CD14-positive monocyte (primary cell): ENCODE measurements around the gene ZNF670. TPM values are rescaled to one million over a fixed set of nuclear protein-coding genes. Genes with fewer than 3 reads are reported as not detected.
"Not testable (repeated sequence)": the region's sequence is repeated elsewhere in the genome, so short reads cannot be mapped to it uniquely, and the experiment has no call there.

ENCODE experiments used
- DNase-seq, 3 donors: peaks; one replicate each; pipeline ENCODE4 v3.0.0-alpha.2; 2011 to 2022
- H2AFZ ChIP-seq: 2 replicates; pipeline ENCODE4 v1.6.0; 2012; ENCODE audit warnings: mild to moderate bottlenecking, low read depth, low read length, inconsistent platforms; ENCODE audit not compliant: insufficient read depth, poor library complexity, severe bottlenecking
- H3K27ac ChIP-seq, 2 donors: 1 replicate in 1 of 2; 2 replicates in 1 of 2; pipeline ENCODE4 v1.5.1; 2012 to 2013; ENCODE audit warnings: low read length in 2 of 2, control low read depth in 1 of 2, inconsistent platforms in 1 of 2, low read depth in 1 of 2, mild to moderate bottlenecking in 1 of 2
- H3K27me3 ChIP-seq, 2 donors: one replicate each; pipeline versions ENCODE4 v1.6.0 to v1.6.1; 2011 to 2013; ENCODE audit warnings: low read length in 2 of 2; ENCODE audit not compliant: control insufficient read depth in 2 of 2, insufficient read depth in 2 of 2
- H3K36me3 ChIP-seq, 2 donors: replicated peaks in 1 of 2; 1 replicate in 1 of 2; 2 replicates in 1 of 2; pipeline versions ENCODE4 v1.5.1 to v1.6.1; 2012 to 2013; ENCODE audit warnings: low read length in 2 of 2, control low read depth in 1 of 2, inconsistent platforms in 1 of 2, mild to moderate bottlenecking in 1 of 2; ENCODE audit not compliant: insufficient read depth in 2 of 2, control insufficient read depth in 1 of 2
- H3K4me1 ChIP-seq, 2 donors: 1 replicate in 1 of 2; 2 replicates in 1 of 2; pipeline versions ENCODE4 v1.5.1 to v1.6.1; 2012 to 2013; ENCODE audit warnings: low read length in 2 of 2, control low read depth in 1 of 2, inconsistent platforms in 1 of 2, mild to moderate bottlenecking in 1 of 2, moderate library complexity in 1 of 2; ENCODE audit not compliant: insufficient read depth in 2 of 2, control insufficient read depth in 1 of 2
- H3K4me2 ChIP-seq: replicated peaks from 2 replicates; pipeline ENCODE3; 2012; ENCODE audit warnings: low read length, moderate library complexity, mild to moderate bottlenecking; ENCODE audit not compliant: poor library complexity, severe bottlenecking; ENCODE audit errors: extremely low read depth
- H3K4me3 ChIP-seq, 3 experiments: fragments of 200-600 bp in 1 of 3; sonication (generic) in 1 of 3; replicated peaks in 1 of 3; 1 replicate in 2 of 3; 2 replicates in 1 of 3; pipeline ENCODE4 v1.5.1; 2011 to 2013; ENCODE audit warnings: low read length in 3 of 3, mild to moderate bottlenecking in 3 of 3, control low read depth in 2 of 3, low read depth in 2 of 3, inconsistent platforms in 1 of 3, moderate library complexity in 1 of 3
- H3K79me2 ChIP-seq: 2 replicates; pipeline ENCODE4 v1.6.0; 2012; ENCODE audit warnings: mild to moderate bottlenecking, control low read depth, inconsistent platforms, low read length, moderate library complexity; ENCODE audit not compliant: insufficient read depth
- H3K9ac ChIP-seq: 2 replicates; pipeline ENCODE4 v1.6.0; 2017; ENCODE audit warnings: low read length, mild to moderate bottlenecking; ENCODE audit not compliant: insufficient read depth, poor library complexity, severe bottlenecking
- H3K9me3 ChIP-seq, 2 donors: replicated peaks in 1 of 2; 1 replicate in 1 of 2; 2 replicates in 1 of 2; pipeline versions ENCODE4 v1.5.1 to v1.6.1; 2012 to 2013; ENCODE audit warnings: low read length in 2 of 2, control low read depth in 1 of 2; ENCODE audit not compliant: control insufficient read depth in 1 of 2, insufficient read depth in 1 of 2
- H4K20me1 ChIP-seq: 2 replicates; pipeline ENCODE4 v1.6.0; 2012; ENCODE audit warnings: mild to moderate bottlenecking, low read length, control low read depth, moderate library complexity; ENCODE audit not compliant: insufficient read depth
- H3K27ac Mint-ChIP-seq, 7 donors: one replicate each; pipeline ENCODE4 v1.8.0; 2020; ENCODE audit warnings: mild to moderate bottlenecking in 7 of 7, mixed read lengths in 7 of 7, moderate library complexity in 6 of 7, inconsistent platforms in 2 of 7
- H3K27me3 Mint-ChIP-seq, 3 donors: one replicate each; pipeline ENCODE4 v1.8.0; 2021 to 2022; ENCODE audit warnings: low read depth in 3 of 3, mild to moderate bottlenecking in 3 of 3, mixed read lengths in 3 of 3, moderate library complexity in 3 of 3, inconsistent platforms in 1 of 3
- H3K36me3 Mint-ChIP-seq, 2 donors: one replicate each; pipeline ENCODE4 v1.8.0; 2020; ENCODE audit warnings: mixed read lengths in 2 of 2, inconsistent platforms in 1 of 2, mild to moderate bottlenecking in 1 of 2
- H3K4me1 Mint-ChIP-seq: one replicate; pipeline ENCODE4 v1.8.0; 2020; ENCODE audit warnings: mild to moderate bottlenecking, mixed read lengths
- H3K4me3 Mint-ChIP-seq, 2 donors: one replicate each; pipeline ENCODE4 v1.8.0; 2020; ENCODE audit warnings: mild to moderate bottlenecking in 2 of 2, mixed read lengths in 2 of 2, moderate library complexity in 1 of 2
- H3K9me3 Mint-ChIP-seq, 7 donors: one replicate each; pipeline ENCODE4 v1.8.0; 2020 to 2022; ENCODE audit warnings: mixed read lengths in 7 of 7, mild to moderate bottlenecking in 6 of 7, moderate library complexity in 6 of 7, inconsistent platforms in 2 of 7
- WGBS: methylation state at CpG from one replicate; pipeline ENCODE4 v1.1.5; 2013; ENCODE audit warnings: missing lambda C conversion rate; ENCODE audit not compliant: insufficient coverage; 5-methylcytosine and 5-hydroxymethylcytosine counted together
- intact Hi-C, 2 donors: fragments of 100-400 bp; cut with micrococcal nuclease; formaldehyde crosslinking; loops; one replicate each; pipeline versions ENCODE4 v1.15.0 to v1.15.1; 2023
- polyA minus RNA-seq: library from RNA; depleted of rRNA, polyadenylated mRNA; stranded (reverse); fragments of >200 nt; gene quantifications from 2 replicates; pipeline ENCODE4 v1.2.3, GENCODE V29; 2012
- polyA plus RNA-seq, 3 donors: library from polyadenylated mRNA; depleted of rRNA in 1 of 3; unstranded in 2 of 3; stranded (reverse) in 1 of 3; fragments of 300-500 nt in 2 of 3; fragments of >200 nt in 1 of 3; fragmentation: Illumina TruSeq in 2 of 3; gene quantifications; 1 replicate in 2 of 3; 2 replicates in 1 of 3; pipeline ENCODE4 v1.2.3, GENCODE V29; 2012 to 2021
- total RNA-seq, 12 experiments: library from RNA in 1 of 12; stranded (reverse) in 1 of 12; fragments of 120-200 nt in 1 of 12; gene quantifications; one replicate each; pipeline ENCODE4 v1.2.4 and lab custom pipeline; 2013 to 2026; ENCODE audit warnings: mixed read lengths in 6 of 12, inconsistent platforms in 1 of 12
- TF ChIP-seq, protein P1 (sequence below): fragments of 200-600 bp; IDR thresholded peaks from one replicate; pipeline ENCODE4 v1.8.0; 2022; ENCODE audit warnings: antibody characterized with exemption, mild to moderate bottlenecking

ZNF670 gene
- total RNA-seq (2013), result 1.4 TPM
- 1 to 10 TPM in 1 of 3 donors, under 1 TPM in 2; 0.43 to 1.3 (median 0.44) TPM for polyA plus RNA-seq
- polyA minus RNA-seq, result 0.24 and 0.28 TPM in 2 replicates
- 2.0 to 5.8 (median 3.7) reads per million in 11 experiments for total RNA-seq (lab: John Stamatoyannopoulos, UW)

DNA sequence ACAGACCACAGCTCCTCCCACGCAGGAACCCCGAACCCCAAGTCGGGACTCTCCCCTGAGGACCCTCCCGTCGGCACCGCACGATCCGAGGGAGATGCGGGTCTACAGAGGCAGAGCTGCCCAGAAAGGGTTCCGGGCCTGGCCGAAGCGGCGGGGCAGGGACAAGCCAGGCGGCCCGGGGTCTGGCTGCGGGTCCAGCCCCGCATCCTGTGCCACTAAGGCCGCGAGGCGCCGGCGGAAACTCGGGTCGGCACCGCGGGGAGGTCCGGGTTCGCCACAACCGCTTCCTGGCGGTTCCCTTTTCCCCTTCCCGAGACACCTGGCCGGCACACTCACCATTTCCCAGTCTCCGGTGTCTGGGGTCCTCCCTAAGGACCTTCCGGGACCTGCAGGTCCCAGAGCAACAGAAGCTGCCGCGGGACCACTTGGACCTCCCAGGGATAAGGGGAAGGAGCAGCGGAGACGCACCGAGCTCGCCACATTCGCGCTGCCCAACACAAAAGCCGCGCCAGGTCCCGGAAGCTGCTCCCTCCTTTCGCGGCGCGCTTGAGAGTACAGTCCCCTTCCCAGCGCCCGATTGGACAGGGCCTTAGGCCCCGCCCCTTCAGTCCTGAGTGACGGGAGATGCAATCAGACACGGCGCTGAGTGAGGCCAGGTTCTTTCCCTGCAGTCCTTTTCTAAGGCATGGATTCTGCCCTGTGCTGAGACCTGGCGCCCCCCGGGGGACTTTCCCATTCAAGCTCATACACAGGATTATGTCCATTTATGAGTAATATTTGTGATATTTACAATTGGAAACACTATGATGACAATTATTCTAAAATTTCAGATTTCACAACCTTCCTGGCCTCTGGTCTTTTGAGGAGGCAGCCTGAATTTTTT lies at the start of gene ZNF670:
Gene ZNF670 (minus strand): TSS at position 554 of the 883 bp plus-strand sequence. CDS start 215 bp downstream, at position 339.
- Histone ChIP-seq H4K20me1 (no peaks in the 10 kb centered on the region), H3K36me3 (peaks cover 0 to 4% of the 10 kb centered on the region in 2 donors), H3K9me3 (peaks cover 19 to 21% of the 10 kb centered on the region in 2 donors), H3K4me1 (peaks cover 16 to 18% of the 10 kb centered on the region in 2 donors), H3K4me2 (peak within 1 kb of the TSS; percentile 91), H2AFZ (peak within 1 kb of the TSS; percentile 95), H3K27ac (peak within 1 kb of the TSS; percentile 50 to 74), H3K4me3 (peak within 1 kb of the TSS; percentile 54 to 84 (median 80)), H3K79me2 (peaks cover 38% of the 10 kb centered on the region), H3K9ac (peak within 1 kb of the TSS; percentile 78), H3K27me3 (no peaks in the 10 kb centered on the region)
- H3K36me3 Mint-ChIP-seq, result peaks cover 13 to 17% of the 10 kb centered on the region in 2 donors
- H3K4me3 Mint-ChIP-seq, result peak within 1 kb of the TSS; percentile 94 to 97
- peaks cover 28% of the 10 kb centered on the region for H3K4me1 Mint-ChIP-seq
- H3K9me3 Mint-ChIP-seq, result peaks cover 17 to 37% (median 28%) of the 10 kb centered on the region in 7 donors
- H3K27me3 Mint-ChIP-seq, result peaks cover 7 to 10% (median 8%) of the 10 kb centered on the region in 3 donors
- TF ChIP-seq, protein P1, sequence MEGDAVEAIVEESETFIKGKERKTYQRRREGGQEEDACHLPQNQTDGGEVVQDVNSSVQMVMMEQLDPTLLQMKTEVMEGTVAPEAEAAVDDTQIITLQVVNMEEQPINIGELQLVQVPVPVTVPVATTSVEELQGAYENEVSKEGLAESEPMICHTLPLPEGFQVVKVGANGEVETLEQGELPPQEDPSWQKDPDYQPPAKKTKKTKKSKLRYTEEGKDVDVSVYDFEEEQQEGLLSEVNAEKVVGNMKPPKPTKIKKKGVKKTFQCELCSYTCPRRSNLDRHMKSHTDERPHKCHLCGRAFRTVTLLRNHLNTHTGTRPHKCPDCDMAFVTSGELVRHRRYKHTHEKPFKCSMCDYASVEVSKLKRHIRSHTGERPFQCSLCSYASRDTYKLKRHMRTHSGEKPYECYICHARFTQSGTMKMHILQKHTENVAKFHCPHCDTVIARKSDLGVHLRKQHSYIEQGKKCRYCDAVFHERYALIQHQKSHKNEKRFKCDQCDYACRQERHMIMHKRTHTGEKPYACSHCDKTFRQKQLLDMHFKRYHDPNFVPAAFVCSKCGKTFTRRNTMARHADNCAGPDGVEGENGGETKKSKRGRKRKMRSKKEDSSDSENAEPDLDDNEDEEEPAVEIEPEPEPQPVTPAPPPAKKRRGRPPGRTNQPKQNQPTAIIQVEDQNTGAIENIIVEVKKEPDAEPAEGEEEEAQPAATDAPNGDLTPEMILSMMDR, result no peak
- under 1% methylated on average over 53 of the region's 57 CpGs for WGBS
- peak within 1 kb of the TSS; percentile 76 to 88 (median 84) for H3K27ac Mint-ChIP-seq
- intact Hi-C loops, result loop anchor here (10.0 kb wide), 2 partner anchors 144 to 174 kb away; partner anchors contain the start of gene AHCTF1 (in 2 of the 2)
- peak; percentile 87 to 93 (median 91) for DNase-seq

DNA sequence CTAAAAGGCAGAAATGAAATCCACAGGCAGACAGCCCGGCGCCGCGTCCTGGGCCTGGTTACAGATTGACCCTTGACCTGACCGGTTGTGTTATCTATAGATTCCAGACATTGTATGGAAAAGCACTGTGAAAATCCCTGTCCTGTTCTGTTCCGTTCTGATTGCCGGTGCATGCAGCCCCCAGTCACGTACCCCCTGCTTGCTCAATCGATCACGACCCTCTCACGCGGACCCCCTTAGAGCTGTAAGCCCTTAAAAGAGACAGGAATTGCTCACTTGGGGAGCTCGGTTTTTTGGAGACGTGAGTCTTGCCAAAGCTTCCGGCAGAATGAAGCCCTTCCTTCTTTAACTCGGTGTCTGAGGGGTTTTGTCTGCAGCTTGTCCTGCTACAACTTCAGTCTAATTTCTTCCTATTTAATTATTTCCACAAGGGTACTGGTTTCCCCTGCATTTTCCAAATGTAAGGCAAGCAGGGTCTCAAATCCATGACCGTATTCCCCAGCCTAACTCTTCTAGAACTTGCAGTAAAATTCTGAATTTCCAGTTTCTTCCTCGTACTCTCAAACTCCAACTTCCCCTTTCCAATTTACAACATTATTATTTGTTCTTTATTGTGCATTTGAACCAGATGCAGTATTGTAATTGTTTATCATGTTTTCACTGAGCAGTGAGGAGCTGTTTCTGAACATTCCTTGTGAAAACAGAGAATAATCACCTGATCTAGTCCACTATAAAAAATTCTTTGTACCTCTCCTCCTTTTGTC lies 49.1 kb upstream of the ZNF670 start:
- peak overlapping the region; percentile 88 to 97 (median 95) for H3K27ac Mint-ChIP-seq
- H4K20me1 ChIP-seq, H3K27me3 Mint-ChIP-seq, intact Hi-C loops, H2AFZ ChIP-seq, H3K4me1 Mint-ChIP-seq, H3K27me3 ChIP-seq, H3K4me1 ChIP-seq: not testable (repeated sequence)
- H3K9me3 ChIP-seq, result peaks cover 31 to 53% of the 10 kb centered on the region in 2 donors
- peaks cover 20% of the 10 kb centered on the region for H3K79me2 ChIP-seq
- H3K4me3 Mint-ChIP-seq, result peak overlapping the region; percentile 78 to 95
- peaks cover 18 to 27% of the 10 kb centered on the region in 2 donors for H3K36me3 Mint-ChIP-seq
- H3K9me3 Mint-ChIP-seq, result peaks cover 17 to 68% (median 51%) of the 10 kb centered on the region in 7 donors
- peak overlapping the region; percentile 36 for H3K9ac ChIP-seq
- peak overlapping the region; percentile 38 to 73 (median 57) for H3K4me3 ChIP-seq
- H3K4me2 ChIP-seq, result peak overlapping the region; percentile 65
- peak overlapping the region; percentile 52 to 70 for H3K27ac ChIP-seq
- WGBS, result 0% methylated on average over 2 of the region's 18 CpGs
- DNase-seq, result peak in 1 of 3 donors; percentile 25
- peaks cover 10 to 26% of the 10 kb centered on the region in 2 donors for H3K36me3 ChIP-seq

DNA sequence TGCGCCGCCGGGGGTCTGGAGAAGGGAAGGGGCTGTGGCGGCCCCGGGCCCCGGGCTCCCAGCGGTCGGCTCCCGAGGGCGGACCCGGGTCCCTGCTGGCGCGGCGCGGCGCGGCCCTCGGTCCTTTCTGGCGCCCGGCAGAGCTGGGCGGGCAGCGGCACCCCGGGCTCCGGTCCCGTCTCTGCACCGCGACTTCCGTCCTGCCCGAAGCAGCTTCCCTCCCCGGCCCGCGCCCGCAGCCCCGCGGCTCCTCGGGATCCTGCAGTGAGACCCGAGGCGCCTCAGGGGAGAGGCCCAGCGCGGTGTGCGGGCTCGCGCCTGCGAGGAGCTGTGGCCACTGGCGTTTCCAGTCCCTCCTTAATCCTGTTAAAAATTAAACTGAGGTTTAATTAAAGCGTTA lies 48.0 kb upstream of the ZNF670 start:
- H3K4me3 ChIP-seq, H3K27ac ChIP-seq, H3K27me3 Mint-ChIP-seq, H3K27ac Mint-ChIP-seq, H3K27me3 ChIP-seq, H2AFZ ChIP-seq, H3K4me1 ChIP-seq, H3K9ac ChIP-seq, H3K4me3 Mint-ChIP-seq, intact Hi-C loops, H3K4me2 ChIP-seq, DNase-seq, H3K4me1 Mint-ChIP-seq, H4K20me1 ChIP-seq: not testable (repeated sequence)
- peaks cover 8 to 60% (median 45%) of the 10 kb centered on the region in 7 donors for H3K9me3 Mint-ChIP-seq
- Histone ChIP-seq H3K36me3 (peaks cover 6 to 15% of the 10 kb centered on the region in 2 donors), H3K9me3 (peaks cover 24 to 47% of the 10 kb centered on the region in 2 donors), H3K79me2 (peaks cover 14% of the 10 kb centered on the region)
- H3K36me3 Mint-ChIP-seq, result peaks cover 9 to 16% of the 10 kb centered on the region in 2 donors
- no CpG with 5 or more reads among the region's 46 CpGs for WGBS
